SH-SY5Y (cell line): ENCODE measurements around the gene ZNF860.

ENCODE experiments used
- GATA2 ChIP-seq: IDR thresholded peaks from 2 replicates; pipeline ENCODE4 v1.6.1; 2011; ENCODE audit warnings: mild to moderate bottlenecking, low read depth, low read length
- GATA3 ChIP-seq: IDR thresholded peaks from 2 replicates; pipeline ENCODE4 v1.6.1; 2011; ENCODE audit warnings: low read depth, mild to moderate bottlenecking, low read length, moderate library complexity

DNA sequence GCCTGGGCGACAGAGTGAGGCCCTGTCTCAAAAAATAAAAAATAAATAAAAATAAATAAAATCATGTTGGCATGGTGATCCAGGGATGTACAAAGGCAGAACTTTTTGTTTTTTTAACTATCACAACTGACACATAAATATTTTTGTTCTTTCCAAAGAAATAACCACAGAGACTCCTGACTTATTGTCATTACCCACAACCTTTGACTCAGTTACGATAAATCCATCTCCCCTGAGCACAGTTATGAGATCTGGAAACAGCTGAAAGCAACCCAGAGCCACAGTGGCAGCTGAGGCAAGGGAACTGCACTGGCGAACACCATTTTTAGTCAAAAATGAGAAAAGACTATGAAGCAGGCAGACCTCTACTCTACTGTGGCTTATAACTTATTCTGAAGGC, 24.4 kb upstream of the ZNF860 start:
- TF ChIP-seq GATA3 (no peak), GATA2 (no peak)
